Activated CD4-positive, alpha-beta T cell treated with anti-CD3 and anti-CD28 coated beads, Interleukin-2, amount 50 U/mL, for 4 hours (primary cell): ENCODE results near the gene JAK1.
"Not testable (repeated sequence)": the region's sequence is repeated elsewhere in the genome, so short reads cannot be mapped to it uniquely, and the experiment has no call there.

Experiments used
- DNase-seq, 2 experiments: peaks; one replicate each; pipeline ENCODE4 v3.0.0-alpha.2; 2020

Gene JAK1

GRCh38 chr1:64829411-64830029, 136.8 kb downstream of the JAK1 start:
- no peak for DNase-seq

DNA sequence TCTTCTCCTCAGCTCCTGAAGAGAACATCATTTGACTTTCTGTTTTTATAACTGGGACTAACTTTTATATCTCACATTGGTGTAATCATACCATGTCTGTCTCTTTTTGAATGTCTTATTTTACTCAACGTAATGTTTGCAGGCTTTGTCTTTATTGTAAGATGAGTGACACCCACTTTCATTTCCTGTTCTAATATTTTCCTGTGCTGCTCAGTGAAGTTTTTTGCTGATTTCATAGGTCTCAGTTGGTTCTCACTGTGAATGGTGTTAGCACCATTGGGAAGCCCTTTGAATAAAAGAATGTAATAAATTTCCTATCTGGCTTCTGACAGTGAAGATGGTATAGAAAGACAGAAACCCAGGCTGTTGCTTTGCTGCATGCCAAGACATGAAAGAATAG, 137.5 kb downstream of the JAK1 start:
- no peak for DNase-seq

GRCh38 chr1:64826991-64827390, 139.4 kb downstream of the JAK1 start:
- DNase-seq = no peak

DNA sequence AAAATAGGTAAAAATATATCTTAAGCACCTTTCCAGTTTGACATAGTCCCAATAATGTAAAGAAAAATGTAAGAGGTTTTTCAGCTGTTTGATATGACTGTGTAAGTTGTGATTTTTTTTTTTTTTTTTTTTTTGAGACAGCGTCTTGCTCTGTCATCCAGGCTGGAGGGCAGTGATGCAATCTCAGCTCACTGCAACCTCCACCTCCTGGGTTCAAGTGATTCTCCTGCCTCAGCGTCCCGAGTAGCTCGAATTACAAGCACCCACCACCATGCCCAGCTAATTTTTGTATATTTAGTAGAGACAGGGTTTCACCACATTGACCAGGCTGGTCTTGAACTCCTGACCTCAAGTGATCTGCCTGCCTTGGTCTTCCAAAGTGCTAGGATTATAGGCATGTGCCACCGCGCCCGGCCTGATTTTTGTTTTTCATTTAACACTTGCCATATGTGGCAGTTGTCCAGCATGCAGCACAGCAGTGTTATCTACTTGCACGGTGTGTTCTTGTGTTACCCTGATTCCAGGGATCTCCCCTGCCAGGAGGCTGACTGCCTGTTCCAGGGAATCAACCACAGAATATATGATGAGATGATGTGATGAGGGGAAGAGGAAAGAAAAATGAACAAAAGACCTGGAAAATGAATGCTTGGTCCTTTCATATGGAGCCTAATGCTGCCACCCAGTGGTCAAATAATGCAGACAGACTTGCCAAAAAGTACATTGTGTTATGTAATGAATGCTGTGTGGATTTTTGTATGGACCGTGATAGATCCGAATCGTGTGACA, 142.5 kb downstream of the JAK1 start:
- peak; percentile 42 to 59 for DNase-seq

GRCh38 chr1:64822621-64823020, 143.7 kb downstream of the JAK1 start:
- no peak for DNase-seq

- not testable (repeated sequence) for DNase-seq
Observed at GRCh38 chr1:64820572-64820971, 145.8 kb downstream of the JAK1 start.

GRCh38 chr1:64817364-64817763, 149.0 kb downstream of the JAK1 start:
- not testable (repeated sequence) for DNase-seq

- no peak for DNase-seq
Observed at GRCh38 chr1:64814427-64814826, 151.9 kb downstream of the JAK1 start.

- no peak for DNase-seq
Observed at GRCh38 chr1:64811131-64811530, 155.2 kb downstream of the JAK1 start.

- DNase-seq = no peak
Observed at GRCh38 chr1:64810001-64810400, 156.3 kb downstream of the JAK1 start.

- no peak for DNase-seq
Observed at GRCh38 chr1:64809309-64809708, 157.0 kb downstream of the JAK1 start.

- no peak for DNase-seq
Observed at GRCh38 chr1:64801851-64802523, 164.4 kb downstream of the JAK1 start.

- no peak for DNase-seq
Observed at GRCh38 chr1:64798872-64799271, 167.5 kb downstream of the JAK1 start.

DNA sequence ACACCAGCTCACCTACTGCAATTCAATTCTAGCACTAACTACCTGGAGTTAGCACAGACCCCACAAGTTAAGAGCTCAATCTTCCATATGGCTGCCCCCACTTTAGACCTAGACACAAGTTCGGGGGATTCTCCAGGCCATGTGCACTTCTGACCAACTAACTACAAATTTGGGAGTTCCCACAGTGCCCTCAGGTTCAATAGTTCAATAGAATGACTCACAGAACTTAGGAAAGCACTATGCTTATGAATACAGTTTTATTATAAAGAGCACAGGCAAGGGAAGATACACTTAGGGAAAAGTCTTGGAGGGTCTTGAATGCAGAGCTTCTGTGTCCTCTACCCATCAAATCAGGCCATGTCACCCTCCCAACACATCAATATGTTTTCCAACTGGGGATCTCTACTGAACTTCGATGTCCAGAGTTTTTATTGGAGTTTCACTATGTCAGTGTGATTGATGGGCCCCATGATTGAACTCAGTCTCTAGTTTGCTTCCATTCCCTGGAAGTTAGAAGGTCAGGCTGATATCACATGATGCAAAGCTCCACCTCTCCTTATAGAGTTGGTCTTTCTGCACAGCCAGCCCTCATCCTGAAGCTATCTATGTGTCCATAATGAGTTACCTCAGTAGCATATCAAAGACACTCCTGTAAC, 175.4 kb downstream of the JAK1 start:
- DNase-seq = no peak
